Activated B cell treated with CpG ODN at 0.5 μM for 24 hours (primary cell): ENCODE measurements around the gene BANP. TPM values are rescaled to one million over a fixed set of nuclear protein-coding genes. Genes with fewer than 3 reads are reported as not detected.
"Not testable (repeated sequence)": the region's sequence is repeated elsewhere in the genome, so short reads cannot be mapped to it uniquely, and the experiment has no call there.

ENCODE experiments used
- ATAC-seq: fragments of 200-7000 bp; cut with Tn5 transposase; one replicate; pipeline ENCODE4 v1.10.0; 2021; ENCODE audit warnings: low read depth, mild to moderate bottlenecking, moderate library complexity
- CTCF ChIA-PET: fragments of 350-600 bp; sonication (Branson Sonifier 250); formaldehyde crosslinking; loops from one replicate; lab custom pipeline; 2021; ENCODE audit warnings: antibody characterized with exemption; lab: Charles Lee
- POLR2A ChIA-PET: fragments of 350-600 bp; sonication (Branson Sonifier 250); formaldehyde crosslinking; loops from one replicate; lab custom pipeline; 2021; ENCODE audit warnings: antibody characterized with exemption; lab: Charles Lee
- DNase-seq: peaks from one replicate; pipeline ENCODE4 v3.0.0; 2022
- H3K27ac Mint-ChIP-seq: one replicate; pipeline ENCODE4 v1.8.0; 2020; ENCODE audit warnings: mixed read lengths
- H3K27me3 Mint-ChIP-seq: one replicate; pipeline ENCODE4 v1.8.0; 2021; ENCODE audit warnings: mixed read lengths
- H3K36me3 Mint-ChIP-seq: one replicate; pipeline ENCODE4 v1.8.0; 2021; ENCODE audit warnings: low read depth, mixed read lengths
- H3K4me1 Mint-ChIP-seq: one replicate; pipeline ENCODE4 v1.8.0; 2021; ENCODE audit warnings: mixed read lengths
- H3K4me3 Mint-ChIP-seq: one replicate; pipeline ENCODE4 v1.8.0; 2020; ENCODE audit warnings: mild to moderate bottlenecking, mixed read lengths
- H3K9me3 Mint-ChIP-seq: one replicate; pipeline ENCODE4 v1.8.0; 2020; ENCODE audit warnings: mixed read lengths
- CTCF ChIP-seq: fragments of 200-600 bp; IDR thresholded peaks from one replicate; pipeline ENCODE4 v1.8.0; 2022; ENCODE audit warnings: antibody characterized with exemption, mild to moderate bottlenecking
- intact Hi-C: fragments of 100-400 bp; cut with micrococcal nuclease; formaldehyde crosslinking; loops from one replicate; pipeline ENCODE4 v1.15.1; 2024
- total RNA-seq: library from RNA; stranded (reverse); gene quantifications from 2 replicates; pipeline ENCODE4 v1.2.3, GENCODE V29; 2022

Gene BANP
- total RNA-seq, 1 donor from 2014 or later: 72.3 TPM

GRCh38 chr16:88023786-88024185 is 72.6 kb downstream of the BANP start:
- DNase-seq (no peak), ATAC-seq (no peak)
- peaks cover 78% of the 10 kb centered on the region for H3K36me3 Mint-ChIP-seq
- CTCF ChIA-PET: no interaction called here
- H3K4me3 Mint-ChIP-seq: no peak overlapping the region
- no peak overlapping the region for H3K27ac Mint-ChIP-seq
- intact Hi-C loops: no loop called here
- H3K27me3 Mint-ChIP-seq: no peaks in the 10 kb centered on the region
- H3K9me3 Mint-ChIP-seq: no peaks in the 10 kb centered on the region
- no peak for TF ChIP-seq CTCF
- peaks cover 8% of the 10 kb centered on the region for H3K4me1 Mint-ChIP-seq
- POLR2A ChIA-PET: no interaction called here

- H3K9me3 Mint-ChIP-seq, H3K4me3 Mint-ChIP-seq, POLR2A ChIA-PET, H3K27me3 Mint-ChIP-seq, CTCF ChIA-PET, H3K4me1 Mint-ChIP-seq, DNase-seq, intact Hi-C loops: not testable (repeated sequence)
- Mint-ChIP-seq H3K36me3 (peaks cover 75% of the 10 kb centered on the region), H3K27ac (peak overlapping the region; percentile 41)
- ATAC-seq: peak; percentile 40
These were observed 73.4 kb downstream of the BANP start for GRCh38 chr16:88024491-88025085.

- Mint-ChIP-seq H3K36me3 (peaks cover 75% of the 10 kb centered on the region), H3K27ac (peak overlapping the region; percentile 41)
- H3K27me3 Mint-ChIP-seq, intact Hi-C loops, H3K4me3 Mint-ChIP-seq, H3K4me1 Mint-ChIP-seq, ATAC-seq, CTCF ChIA-PET, POLR2A ChIA-PET, DNase-seq, H3K9me3 Mint-ChIP-seq: not testable (repeated sequence)
These were observed 73.9 kb downstream of the BANP start for GRCh38 chr16:88025086-88025492.

- ATAC-seq, H3K27me3 Mint-ChIP-seq, DNase-seq, CTCF ChIA-PET, H3K9me3 Mint-ChIP-seq, H3K4me3 Mint-ChIP-seq, H3K4me1 Mint-ChIP-seq, intact Hi-C loops, H3K27ac Mint-ChIP-seq, POLR2A ChIA-PET: not testable (repeated sequence)
- peaks cover 77% of the 10 kb centered on the region for H3K36me3 Mint-ChIP-seq
These were observed 74.8 kb downstream of the BANP start for GRCh38 chr16:88025828-88026555.

GRCh38 chr16:88026964-88027938 is 76.0 kb downstream of the BANP start:
- ATAC-seq (no peak), DNase-seq (no peak)
- POLR2A ChIA-PET: no interaction called here
- peaks cover 7% of the 10 kb centered on the region for H3K4me1 Mint-ChIP-seq
- no peaks in the 10 kb centered on the region for H3K9me3 Mint-ChIP-seq
- H3K4me3 Mint-ChIP-seq: no peak overlapping the region
- H3K27ac Mint-ChIP-seq: no peak overlapping the region
- intact Hi-C loops: no loop called here
- H3K27me3 Mint-ChIP-seq: no peaks in the 10 kb centered on the region
- TF ChIP-seq CTCF: no peak
- CTCF ChIA-PET: no interaction called here
- peaks cover 77% of the 10 kb centered on the region for H3K36me3 Mint-ChIP-seq

GRCh38 chr16:88028177-88028930 is 77.1 kb downstream of the BANP start:
- H3K27me3 Mint-ChIP-seq, CTCF ChIA-PET, ATAC-seq, H3K4me1 Mint-ChIP-seq, intact Hi-C loops, H3K4me3 Mint-ChIP-seq, DNase-seq, H3K9me3 Mint-ChIP-seq, H3K27ac Mint-ChIP-seq: not testable (repeated sequence)
- peaks cover 75% of the 10 kb centered on the region for H3K36me3 Mint-ChIP-seq
- POLR2A ChIA-PET: interaction anchor here (0.6 kb wide), 1 partner anchor 16 kb away, joined by 4 read pairs; no protein-coding TSS in a partner anchor
